HL-60/S4 (cell line): ENCODE results near the gene PAGR1.

Experiments
- in situ Hi-C: fragments of 300-500 bp; cut with MboI; formaldehyde crosslinking; loops from 2 replicates; pipeline ENCODE4 v1.14.3; 2022; ENCODE audit warnings: low sequenced_read_pairs

PAGR1 gene

DNA sequence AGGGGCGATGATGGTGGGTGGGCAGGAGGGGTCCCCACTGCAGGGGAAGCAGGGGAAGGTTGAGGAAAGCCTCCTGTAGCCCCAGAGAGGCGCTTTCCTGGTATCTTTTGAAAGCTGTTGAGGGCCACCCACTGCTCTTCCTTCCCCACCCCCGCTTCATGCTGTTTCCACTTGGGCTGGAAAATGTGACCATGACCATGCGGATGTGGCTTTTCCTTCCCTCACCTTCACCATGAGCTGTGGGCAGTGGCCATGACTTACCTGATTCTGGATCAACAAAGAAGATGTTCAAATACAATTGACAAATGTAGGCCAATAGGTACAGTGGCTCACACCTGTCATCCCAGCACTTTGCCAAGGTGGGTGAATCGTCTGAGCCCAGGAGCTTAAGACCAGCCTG lies 18.1 kb downstream of the PAGR1 start:
- in situ Hi-C loops = no loop called here

DNA sequence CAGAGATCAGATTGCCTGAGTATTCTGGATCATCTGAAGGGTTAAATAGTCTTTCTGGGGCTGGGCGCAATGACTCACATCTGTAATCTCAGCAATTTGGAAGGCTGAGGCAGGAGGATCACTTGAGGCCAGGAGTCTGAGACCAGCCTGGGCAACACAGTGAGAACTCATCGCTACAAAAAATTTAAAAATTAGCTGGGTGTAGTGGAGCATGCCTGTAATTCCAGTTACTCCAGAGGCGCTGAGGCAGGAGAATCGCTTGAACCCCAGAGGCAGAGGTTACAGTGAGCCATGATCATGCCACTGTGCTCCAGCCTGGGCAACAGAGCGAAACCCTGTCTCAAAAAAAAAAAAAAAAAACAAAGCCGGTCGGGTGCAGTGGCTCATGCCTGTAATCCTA lies 20.0 kb downstream of the PAGR1 start:
- in situ Hi-C loops = no loop called here

DNA sequence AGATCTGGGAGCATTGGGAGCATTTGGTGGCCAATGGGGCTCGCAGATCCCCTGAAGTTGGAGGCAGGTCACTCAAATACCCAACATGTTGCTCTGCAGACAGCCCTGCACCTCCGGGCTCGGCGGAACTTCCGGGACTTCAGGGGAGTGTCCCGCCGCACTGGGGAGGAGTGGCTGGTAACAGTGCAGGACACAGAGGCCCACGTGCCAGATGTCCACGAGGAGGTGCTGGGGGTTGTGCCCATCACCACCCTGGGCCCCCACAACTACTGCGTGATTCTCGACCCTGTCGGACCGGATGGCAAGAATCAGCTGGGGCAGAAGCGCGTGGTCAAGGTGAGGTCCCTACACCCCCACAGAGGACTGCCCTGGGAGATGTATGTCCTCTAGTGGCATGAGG lies 20.7 kb downstream of the PAGR1 start:
- in situ Hi-C loops = no loop called here

DNA sequence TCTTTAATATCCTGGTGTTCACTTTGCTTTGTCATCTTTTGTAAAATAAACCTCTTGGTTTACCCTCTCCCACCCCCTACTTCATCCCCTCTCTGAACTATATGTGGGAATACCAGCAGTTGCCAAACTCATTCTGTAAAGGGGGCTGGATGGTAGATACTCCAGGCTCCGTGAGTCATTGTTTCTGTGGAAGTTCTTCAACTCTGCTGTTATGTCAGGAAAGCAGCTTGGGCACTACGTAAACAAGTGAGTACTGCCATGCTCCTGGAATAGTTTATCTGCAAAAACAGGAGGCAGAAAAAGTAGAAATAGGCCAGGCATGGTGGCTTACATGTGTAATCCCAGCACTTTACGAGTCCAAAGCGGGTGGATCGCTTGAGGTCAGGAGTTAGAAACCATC lies 21.9 kb downstream of the PAGR1 start:
- in situ Hi-C loops = no loop called here

DNA sequence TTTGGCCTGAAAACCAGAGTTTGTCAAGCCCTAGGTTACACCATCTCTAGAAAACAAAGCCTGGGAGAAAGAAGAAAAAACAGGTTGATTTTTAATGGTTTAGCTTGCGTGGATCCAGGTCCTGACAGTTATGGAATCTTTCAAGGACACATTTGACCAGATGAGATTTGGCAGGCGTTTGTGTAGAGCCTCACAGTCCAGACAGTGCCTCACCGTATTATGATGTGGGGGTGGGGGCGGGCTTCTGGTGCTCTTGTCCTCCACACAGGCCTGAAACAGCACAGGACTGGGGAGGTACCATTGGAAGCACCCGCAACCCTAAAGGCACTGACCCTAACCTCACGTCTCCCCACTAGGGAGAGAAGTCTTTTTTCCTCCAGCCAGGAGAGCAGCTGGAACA lies 23.9 kb downstream of the PAGR1 start:
- in situ Hi-C loops = no loop called here

DNA sequence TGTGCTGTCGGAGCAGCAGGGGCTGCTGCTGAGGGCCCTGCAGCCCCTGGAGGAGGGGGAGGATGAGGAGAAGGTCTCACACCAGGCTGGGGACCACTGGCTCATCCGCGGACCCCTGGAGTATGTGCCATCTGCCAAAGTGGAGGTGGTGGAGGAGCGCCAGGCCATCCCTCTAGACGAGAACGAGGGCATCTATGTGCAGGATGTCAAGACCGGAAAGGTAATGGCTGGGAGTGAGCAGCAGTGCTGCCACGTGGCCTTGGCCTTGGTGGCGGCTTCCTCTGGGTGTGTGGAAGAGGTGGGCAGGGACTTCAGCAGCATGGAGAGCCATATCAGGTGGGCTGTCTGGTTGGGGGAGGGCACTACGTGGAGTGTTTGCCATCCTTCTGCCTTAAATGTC lies 24.3 kb downstream of the PAGR1 start:
- in situ Hi-C loops = no loop called here

DNA sequence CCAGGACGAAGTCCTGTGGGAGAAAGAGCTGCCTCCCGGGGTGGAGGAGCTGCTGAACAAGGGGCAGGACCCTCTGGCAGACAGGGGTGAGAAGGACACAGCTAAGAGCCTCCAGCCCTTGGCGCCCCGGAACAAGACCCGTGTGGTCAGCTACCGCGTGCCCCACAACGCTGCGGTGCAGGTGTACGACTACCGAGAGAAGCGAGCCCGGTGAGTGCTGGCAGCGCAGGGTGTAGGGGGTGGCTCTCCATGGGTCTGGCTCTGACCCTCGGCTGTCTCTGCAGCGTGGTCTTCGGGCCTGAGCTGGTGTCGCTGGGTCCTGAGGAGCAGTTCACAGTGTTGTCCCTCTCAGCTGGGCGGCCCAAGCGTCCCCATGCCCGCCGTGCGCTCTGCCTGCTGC lies 25.7 kb downstream of the PAGR1 start:
- in situ Hi-C loops = no loop called here

DNA sequence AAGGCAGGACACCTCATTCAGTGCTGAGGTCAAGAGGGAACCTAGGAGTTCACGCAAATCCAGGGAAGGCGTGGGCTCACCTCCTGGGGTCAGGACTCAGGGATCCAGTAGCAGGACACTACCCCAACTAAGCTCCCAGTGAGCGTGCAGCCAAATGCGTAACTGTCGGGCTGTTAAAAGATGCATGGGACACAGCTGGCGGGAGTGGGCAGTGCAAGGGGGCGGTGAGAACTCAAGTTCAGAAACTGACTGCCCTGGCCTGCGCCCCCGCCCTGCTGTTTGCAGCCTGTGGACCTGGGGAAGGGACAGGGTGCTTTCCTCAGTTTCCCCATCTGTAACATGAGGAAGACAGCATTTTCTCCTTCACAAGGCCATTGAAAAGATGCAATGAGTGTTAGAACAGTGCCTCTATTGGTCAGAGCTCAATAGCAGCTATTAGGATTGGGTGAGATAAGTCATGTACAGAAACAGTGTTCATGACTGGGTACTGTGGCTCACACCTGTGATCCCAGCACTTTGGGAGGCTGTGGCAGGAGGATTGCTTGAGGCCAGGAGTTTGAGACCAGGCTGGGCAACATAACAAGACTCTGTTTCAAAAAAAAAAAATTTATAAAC lies 26.9 kb downstream of the PAGR1 start:
- in situ Hi-C loops = no loop called here

DNA sequence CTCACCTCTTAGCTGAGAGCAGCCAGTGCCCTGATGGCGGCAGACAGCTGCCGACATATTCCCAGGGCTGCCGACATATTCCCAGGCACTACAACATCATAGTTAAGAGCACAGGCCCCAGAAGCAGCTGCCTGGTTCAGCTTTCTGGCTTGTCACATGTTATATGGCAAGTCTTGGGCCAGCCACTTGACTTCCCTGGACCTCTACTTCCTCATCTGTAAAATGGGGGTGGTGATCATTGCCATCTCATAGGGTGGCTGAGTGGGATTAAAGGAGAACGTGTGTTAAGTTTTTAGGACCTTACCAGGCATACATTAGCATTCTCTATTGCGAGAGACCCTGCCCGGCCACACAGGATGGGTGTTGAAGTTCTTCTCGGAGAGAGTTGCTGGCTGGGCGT lies 28.0 kb downstream of the PAGR1 start:
- in situ Hi-C loops = no loop called here

DNA sequence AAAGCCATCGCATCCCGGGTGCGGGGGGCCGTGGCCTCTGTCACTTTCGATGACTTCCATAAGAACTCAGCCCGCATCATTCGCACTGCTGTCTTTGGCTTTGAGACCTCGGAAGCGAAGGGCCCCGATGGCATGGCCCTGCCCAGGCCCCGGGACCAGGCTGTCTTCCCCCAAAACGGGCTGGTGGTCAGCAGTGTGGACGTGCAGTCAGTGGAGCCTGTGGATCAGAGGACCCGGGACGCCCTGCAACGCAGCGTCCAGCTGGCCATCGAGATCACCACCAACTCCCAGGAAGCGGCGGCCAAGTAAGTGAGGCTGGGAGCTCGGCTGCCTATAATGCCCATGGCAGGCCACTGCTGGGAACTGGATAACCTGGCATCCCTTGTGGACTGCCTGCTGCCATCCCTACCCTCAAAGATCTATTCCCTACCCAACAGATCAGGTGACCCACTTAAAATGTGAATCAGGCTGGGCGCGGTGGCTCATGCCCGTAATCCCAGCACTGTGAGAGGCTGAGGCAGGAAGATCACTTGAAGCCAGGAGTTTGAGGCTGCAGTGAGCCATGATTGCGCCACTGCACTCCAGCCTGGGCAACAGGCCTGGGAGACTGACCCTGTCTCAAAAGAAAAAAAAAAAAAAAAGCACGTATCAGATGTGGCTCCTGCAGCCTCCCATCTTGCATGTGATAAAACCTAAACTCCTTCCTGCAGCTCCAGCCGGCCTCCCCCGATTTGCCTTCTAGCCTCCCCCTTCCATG lies 28.8 kb downstream of the PAGR1 start:
- in situ Hi-C loops = no loop called here

DNA sequence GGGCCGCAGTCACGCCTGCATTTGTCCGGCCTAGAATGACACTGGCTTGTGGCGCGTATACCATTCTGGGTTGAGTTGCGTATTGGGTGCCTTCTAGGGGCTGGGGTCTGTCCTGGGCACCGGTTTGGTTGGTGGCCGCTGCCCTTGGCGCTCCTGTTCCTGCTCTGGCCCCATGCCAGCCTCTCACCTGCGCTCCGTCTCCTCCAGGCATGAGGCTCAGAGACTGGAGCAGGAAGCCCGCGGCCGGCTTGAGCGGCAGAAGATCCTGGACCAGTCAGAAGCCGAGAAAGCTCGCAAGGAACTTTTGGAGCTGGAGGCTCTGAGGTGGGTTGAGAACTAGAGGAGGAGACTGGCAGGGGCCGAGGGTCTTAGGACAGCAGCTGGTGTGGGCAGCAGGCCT lies 29.7 kb downstream of the PAGR1 start:
- in situ Hi-C loops = no loop called here

DNA sequence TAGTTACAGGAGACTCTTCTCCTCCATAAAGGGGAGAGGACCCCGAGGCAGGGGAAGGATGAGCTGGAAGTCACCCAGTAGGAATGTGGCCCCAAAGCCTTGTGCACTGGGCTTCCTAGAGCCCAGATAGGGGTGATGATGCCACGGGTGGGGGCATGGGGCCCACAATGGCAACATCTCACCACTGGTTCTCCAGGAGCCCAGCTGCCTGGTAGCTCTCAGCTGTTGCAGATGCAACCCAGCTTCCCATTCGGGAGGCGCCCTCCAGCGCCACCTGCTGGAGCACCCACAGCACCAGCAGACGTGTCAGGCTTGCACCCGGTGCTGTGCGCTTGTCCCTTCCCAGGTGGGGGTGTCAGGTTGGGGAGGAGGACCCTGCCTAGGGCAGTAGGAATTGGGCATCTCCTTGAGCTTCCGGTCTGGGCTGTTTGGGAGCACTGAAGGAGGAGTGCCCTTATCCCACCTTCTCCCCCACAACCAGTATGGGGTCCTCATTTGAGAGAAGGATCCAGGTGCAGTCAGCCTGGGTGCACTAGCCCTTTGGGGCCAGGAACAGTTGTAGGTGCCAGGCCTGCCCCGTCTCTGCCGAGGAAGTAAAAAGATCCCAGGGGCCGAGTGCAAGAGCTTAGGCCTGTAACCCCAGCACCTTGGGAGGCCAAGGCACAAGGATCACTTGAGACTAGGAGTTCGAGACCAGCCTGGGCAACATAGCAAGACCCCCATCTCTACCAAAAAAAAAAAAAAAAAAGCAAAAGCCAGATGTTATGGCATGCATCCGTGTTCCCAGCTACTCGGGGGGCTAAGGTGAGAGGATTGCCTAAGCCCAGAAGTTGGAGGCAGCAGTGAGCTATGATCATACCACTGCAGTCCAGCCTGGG lies 32.7 kb downstream of the PAGR1 start:
- in situ Hi-C loops = no loop called here

DNA sequence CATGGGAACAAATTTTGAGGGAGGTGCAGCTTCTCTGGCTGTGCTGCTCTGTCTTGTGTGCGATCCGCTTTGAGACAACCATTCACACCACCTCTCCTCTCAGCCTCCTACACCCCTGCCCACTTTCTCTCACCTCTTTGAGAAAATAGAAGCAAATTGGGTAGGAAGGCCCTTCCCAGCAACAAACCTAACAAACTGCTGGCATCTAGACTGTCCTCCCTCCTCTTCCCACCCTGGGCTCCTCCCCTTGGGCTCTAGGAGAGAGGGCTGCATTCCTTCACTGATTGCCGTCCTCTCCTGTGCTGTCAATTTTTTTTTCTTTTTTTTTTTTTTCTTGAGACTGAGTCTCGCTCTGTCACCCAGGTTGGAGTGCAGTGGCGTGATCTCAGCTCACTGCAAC lies 33.6 kb downstream of the PAGR1 start:
- in situ Hi-C loops = no loop called here

DNA sequence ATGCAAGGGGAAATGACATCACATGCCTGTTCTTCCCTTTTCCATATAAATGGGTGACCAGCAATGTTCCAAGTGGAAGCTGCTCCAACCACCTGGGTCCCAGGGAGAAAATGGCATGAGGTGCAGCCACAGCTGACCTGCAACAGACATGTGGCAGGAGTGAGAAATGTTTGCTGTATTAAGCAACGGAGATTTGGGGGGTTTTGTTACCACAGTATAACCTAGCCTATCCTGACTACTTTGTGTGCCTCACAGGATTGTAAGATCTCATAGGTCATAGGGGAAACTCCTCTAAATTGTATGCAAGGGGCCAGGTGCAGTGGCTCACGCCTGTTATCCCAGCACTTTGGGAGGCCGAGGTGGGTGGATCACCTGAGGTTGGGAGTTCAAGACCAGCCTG lies 35.0 kb downstream of the PAGR1 start:
- in situ Hi-C loops = no loop called here

DNA sequence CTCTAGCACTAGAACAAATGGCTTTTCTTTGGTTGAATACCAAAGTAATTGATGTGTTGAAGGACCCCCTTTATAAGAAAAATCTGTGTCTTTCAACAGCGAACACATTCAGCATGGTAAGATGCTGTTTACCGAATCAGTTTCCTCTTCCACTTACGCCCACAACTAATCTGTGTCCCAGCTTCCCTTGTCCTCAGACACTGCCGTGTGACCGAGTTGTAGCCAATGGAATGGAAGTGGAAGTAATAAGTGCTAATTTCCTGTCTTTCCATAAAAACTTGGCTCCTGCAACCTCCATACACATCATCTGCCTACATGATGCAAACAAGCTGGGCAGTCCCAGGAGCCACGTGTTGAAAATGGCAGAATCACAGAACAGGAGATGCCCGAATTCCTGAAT lies 36.7 kb downstream of the PAGR1 start:
- in situ Hi-C loops = no loop called here

DNA sequence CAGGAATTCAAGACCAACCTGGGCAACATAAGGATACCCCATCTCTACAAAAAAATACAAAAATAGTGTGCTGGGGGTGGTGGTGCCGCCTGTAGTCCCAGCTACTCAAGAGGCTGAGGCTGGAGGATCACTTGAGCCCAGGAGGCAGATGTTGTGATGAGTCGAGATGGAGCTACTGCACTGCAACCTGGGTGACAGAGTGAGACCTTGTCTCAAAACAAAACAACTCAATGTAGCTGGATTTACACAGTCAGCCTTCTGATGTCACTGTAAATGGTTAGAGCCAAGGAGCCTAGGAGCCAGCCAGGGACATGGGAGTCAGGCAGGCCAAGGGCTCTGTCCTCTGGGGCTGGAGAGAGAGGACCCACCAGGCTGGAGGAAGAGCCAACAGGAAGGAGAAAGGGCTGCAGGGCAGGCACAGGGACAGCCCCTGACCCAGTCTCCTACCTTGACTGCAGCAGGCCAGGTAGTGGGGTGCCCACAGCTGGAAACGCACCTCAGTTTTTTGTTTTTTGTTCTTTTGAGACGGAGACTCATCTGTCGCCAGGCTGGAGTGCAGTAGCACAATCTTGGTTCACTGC lies 38.7 kb downstream of the PAGR1 start:
- in situ Hi-C loops = no loop called here

DNA sequence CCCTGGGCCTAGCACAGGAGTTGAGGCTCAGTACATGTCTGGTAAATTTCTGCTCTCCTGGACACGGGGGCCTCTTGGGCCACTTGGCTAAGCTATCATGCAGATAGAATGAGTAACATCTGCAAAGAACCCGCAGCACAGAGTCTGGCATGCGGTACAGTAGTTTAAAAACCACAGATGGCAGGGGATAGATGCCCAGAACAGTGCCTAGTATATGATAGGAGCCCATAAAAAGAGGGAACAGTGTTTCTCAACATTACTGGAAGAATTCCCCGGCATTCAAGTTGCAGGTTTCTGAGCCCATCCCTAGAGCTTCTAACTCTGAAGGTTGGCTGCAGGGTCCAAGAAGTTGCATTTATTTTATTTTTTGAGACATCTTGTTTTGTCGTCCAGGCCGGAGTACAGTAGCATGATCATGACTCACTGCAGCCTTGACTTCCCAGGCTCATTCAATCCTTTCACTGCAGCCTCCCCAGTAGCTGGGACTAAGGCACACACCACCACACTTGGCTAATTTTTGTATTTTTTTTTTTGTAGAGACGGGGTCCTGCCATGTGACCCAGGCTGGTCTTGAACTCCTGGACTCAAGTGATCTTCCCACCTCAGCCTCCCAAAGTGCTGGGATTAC lies 41.3 kb downstream of the PAGR1 start:
- in situ Hi-C loops = no loop called here

DNA sequence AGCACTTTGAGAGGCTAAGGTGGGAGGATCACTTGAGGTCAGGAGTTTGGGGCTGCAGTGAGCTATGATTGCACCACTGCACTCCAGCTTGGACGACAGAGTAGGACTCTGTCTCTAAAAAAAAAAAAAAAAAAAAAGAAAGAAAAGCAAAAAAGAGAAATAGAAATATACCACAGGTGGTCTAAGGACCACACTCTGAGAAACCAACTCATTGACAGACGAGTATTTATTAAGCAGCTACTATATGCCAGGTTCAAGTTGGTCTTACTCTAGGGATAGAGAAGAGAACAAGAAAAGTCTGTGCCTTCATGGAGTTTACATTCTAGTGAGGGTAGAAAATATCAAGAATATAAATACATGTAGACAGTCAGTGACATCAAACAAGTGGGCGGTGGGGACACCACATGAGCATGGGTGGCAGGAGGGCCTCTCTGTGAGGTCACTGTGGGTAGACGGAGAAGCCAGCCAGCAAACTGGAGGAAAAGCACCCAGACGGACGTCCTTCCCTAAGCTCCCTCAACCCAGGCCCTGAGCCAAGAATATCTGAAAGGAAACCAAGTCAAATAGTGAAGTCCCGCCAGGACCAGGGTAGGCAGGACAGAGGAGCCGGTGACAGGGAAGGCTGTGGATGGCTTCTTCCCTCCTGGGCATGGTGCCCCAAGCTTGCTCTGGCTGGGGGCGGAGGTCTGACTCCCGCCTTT lies 42.3 kb downstream of the PAGR1 start:
- in situ Hi-C loops = no loop called here

DNA sequence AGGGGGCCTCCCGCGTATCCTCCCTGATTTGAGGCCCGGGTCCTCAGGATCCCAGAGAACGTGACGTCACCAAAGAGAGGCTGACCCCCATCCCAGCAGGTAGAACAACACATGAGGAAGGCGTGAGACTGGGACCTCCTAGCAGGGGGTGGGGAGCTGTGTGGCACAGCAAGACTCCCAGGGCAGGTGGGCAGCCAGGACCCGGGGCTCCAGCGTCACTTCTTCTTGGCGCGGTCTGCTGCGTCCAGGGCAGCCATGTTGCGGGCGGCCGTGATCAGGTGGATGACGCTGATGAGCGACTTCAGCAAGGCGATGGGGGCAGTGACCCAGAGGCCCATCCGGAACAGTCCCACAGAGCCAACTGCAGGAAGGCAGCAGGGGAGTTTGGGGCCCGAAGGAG lies 43.0 kb downstream of the PAGR1 start:
- in situ Hi-C loops = no loop called here

DNA sequence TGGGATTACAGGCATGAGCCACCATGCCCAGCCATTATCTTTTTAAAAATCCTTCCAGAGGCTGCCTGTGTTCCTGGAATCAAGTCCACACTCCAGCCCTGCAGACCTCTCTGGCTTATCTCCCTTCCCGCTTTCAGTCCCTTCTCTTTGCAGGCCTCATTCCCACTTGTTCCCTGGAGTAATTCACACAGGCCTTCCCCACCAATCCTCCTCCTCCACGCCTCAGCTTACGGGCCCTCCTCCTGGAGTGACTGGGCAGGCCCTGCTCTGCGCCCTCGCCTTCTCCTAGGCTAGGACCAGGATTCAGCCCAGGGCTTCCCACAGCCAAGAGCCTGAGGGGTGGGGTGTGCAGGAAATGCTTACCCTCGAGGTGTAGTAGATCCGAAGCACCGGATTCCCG lies 44.3 kb downstream of the PAGR1 start:
- in situ Hi-C loops = no loop called here
